Dendritic cell treated with granulocyte-macrophage colony-stimulating factor and Interleukin-4, amounts not matched to agents 40 ng/mL and 50 ng/mL, for 4 days (primary cell): ENCODE data around the gene TMEM245.

Source experiments
- H3K27ac Mint-ChIP-seq: one replicate; pipeline ENCODE4 v1.8.0; 2022; ENCODE audit warnings: mild to moderate bottlenecking, mixed read lengths
- H3K27me3 Mint-ChIP-seq: one replicate; pipeline ENCODE4 v1.8.0; 2022; ENCODE audit warnings: mild to moderate bottlenecking, mixed read lengths
- H3K36me3 Mint-ChIP-seq: one replicate; pipeline ENCODE4 v1.8.0; 2022; ENCODE audit warnings: low read depth, mixed read lengths
- H3K4me1 Mint-ChIP-seq: one replicate; pipeline ENCODE4 v1.8.0; 2022; ENCODE audit warnings: low read depth, mixed read lengths
- H3K4me3 Mint-ChIP-seq: one replicate; pipeline ENCODE4 v1.8.0; 2022; ENCODE audit warnings: mild to moderate bottlenecking, moderate library complexity, mixed read lengths
- H3K9me3 Mint-ChIP-seq: one replicate; pipeline ENCODE4 v1.8.0; 2022; ENCODE audit warnings: mixed read lengths
- intact Hi-C: fragments of 100-400 bp; cut with micrococcal nuclease; formaldehyde crosslinking; loops from one replicate; pipeline ENCODE4 v1.15.0; 2022

The TMEM245 gene

DNA sequence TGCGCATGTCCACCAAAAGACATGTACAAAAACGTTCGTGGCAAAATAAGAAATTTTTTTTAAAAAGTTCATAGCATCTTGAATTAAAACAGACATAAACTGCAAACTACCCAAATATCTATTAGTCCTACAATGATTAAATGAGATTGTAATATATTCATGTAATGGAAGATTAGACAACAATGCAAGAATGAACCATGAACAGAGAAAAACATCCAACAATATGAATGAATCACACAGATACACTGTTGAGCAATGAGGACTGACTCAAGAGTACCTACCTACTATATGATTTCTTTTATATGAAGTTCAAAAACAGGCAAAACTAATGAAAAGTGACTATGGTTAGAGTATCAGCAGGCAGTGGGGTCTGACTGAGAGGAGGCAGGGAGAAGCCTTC is 88.5 kb downstream of the TMEM245 start:
- peaks cover 4% of the 10 kb centered on the region for H3K4me1 Mint-ChIP-seq
- intact Hi-C loops = no loop called here
- peaks cover 55% of the 10 kb centered on the region for H3K36me3 Mint-ChIP-seq
- no peak overlapping the region for H3K27ac Mint-ChIP-seq
- no peaks in the 10 kb centered on the region for H3K9me3 Mint-ChIP-seq
- H3K4me3 Mint-ChIP-seq = no peak overlapping the region
- H3K27me3 Mint-ChIP-seq = no peaks in the 10 kb centered on the region

DNA sequence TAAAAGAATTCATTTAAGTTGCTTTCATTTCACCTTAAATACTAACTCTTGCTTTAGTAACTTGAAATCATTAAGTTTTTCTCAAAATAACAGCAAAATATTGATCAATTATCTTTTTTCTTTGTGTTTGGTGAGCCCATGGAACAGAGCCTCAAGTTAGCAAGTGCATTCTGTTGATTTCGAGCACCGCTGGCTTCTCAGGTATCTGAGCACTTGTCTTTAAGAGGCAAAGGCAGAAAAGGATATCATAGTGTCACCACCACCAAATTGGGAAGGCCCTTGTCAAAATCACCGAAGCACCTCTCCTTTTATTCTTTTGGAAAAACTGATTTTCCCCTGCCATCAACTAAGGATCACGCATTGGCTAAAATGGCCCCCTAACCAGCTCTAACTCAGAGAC is 89.3 kb downstream of the TMEM245 start:
- Mint-ChIP-seq H3K4me1 (peaks cover 12% of the 10 kb centered on the region), H3K27me3 (no peaks in the 10 kb centered on the region), H3K4me3 (no peak overlapping the region), H3K27ac (no peak overlapping the region), H3K9me3 (no peaks in the 10 kb centered on the region), H3K36me3 (peaks cover 51% of the 10 kb centered on the region)
- intact Hi-C loops = no loop called here

DNA sequence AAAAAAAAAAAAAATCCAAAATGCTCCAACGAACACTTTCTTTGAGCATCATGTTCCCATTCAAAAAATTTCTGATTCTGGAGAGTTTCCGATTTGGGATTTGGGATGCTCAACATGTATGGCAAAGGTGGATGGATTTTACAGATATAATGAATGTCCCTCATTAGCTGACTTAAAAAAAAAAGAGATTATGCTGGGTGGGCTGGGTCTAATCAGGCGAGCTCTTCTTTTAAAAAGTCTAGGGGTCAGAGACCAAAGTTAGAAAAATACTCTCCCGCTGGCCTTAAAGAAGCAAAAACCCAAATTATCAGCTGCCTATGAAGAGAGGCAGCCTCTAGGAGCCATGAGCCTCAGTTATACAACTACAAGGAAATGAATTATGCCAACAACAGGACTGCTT is 91.3 kb downstream of the TMEM245 start:
- Mint-ChIP-seq H3K27me3 (no peaks in the 10 kb centered on the region), H3K9me3 (no peaks in the 10 kb centered on the region), H3K36me3 (peaks cover 57% of the 10 kb centered on the region), H3K4me3 (no peak overlapping the region), H3K4me1 (peaks cover 21% of the 10 kb centered on the region), H3K27ac (no peak overlapping the region)
- intact Hi-C loops = no loop called here

DNA sequence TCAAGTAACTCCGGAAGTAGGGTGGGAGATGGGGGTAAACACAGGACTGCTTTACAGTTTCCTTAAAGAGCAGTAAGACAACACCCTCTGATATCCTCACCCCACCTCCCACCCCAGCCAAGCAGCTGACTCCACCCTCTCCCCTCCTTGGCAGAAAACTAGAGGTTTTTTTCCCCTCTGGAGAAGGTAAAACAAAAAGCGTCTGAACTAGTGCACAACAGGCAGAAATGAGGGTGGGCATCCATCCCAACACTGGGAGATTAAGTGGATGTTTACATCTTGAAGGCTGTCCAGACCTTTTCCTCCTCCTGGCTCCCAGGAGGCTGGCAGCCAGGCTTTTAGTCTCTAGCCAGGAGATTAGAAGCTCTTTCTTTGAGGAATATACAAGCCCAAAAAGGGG is 92.6 kb downstream of the TMEM245 start:
- no peak overlapping the region for H3K27ac Mint-ChIP-seq
- peaks cover 21% of the 10 kb centered on the region for H3K4me1 Mint-ChIP-seq
- H3K4me3 Mint-ChIP-seq = no peak overlapping the region
- intact Hi-C loops = no loop called here
- no peaks in the 10 kb centered on the region for H3K27me3 Mint-ChIP-seq
- H3K9me3 Mint-ChIP-seq = no peaks in the 10 kb centered on the region
- H3K36me3 Mint-ChIP-seq = peaks cover 44% of the 10 kb centered on the region

DNA sequence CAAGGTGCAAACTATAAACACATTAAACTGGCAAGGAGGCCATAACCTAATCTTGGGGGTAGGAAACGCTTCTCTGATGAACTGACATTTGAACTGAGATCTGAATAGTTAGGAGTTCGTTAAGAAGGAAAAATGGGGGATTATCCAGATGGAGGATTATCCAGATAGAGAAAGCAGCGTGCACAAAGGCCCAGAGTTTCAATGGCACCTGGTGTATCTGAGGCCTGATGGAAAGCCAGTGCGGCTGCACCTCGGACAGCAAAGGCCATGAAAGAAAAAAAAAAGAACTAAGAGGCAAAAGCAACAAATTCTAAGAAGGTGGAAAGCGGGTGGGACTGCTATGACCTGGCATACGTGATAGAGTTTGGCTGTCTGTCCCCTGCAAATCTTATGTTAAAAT is 93.4 kb downstream of the TMEM245 start:
- Mint-ChIP-seq H3K9me3 (no peaks in the 10 kb centered on the region), H3K4me1 (peaks cover 25% of the 10 kb centered on the region), H3K36me3 (peaks cover 35% of the 10 kb centered on the region), H3K27me3 (no peaks in the 10 kb centered on the region), H3K27ac (no peak overlapping the region), H3K4me3 (no peak overlapping the region)
- intact Hi-C loops = no loop called here

DNA sequence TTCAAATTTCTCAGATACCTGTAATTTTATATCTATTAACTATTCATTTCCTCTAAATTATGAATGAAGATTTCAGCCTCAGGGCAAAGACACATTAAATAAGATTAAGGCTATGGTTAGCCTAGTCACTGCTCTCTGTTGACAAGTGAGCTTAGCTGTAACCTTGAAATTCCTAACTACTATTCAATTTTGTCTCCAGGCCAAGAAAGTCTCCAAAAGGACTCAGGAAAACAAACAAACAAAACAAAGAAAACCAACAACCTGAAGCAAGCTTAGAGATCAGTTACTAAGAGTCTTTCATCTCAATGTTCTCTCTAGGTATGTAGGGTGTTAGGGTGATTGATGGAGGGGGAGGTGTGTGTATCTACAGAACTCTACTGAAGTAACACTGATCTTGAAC is 96.9 kb downstream of the TMEM245 start:
- Mint-ChIP-seq H3K36me3 (peaks cover 26% of the 10 kb centered on the region), H3K27me3 (no peaks in the 10 kb centered on the region), H3K27ac (no peak overlapping the region), H3K4me1 (peaks cover 50% of the 10 kb centered on the region), H3K9me3 (no peaks in the 10 kb centered on the region), H3K4me3 (no peak overlapping the region)
- intact Hi-C loops = loop anchor here (5.0 kb wide), 1 partner anchor 99 kb away; no protein-coding TSS in a partner anchor

DNA sequence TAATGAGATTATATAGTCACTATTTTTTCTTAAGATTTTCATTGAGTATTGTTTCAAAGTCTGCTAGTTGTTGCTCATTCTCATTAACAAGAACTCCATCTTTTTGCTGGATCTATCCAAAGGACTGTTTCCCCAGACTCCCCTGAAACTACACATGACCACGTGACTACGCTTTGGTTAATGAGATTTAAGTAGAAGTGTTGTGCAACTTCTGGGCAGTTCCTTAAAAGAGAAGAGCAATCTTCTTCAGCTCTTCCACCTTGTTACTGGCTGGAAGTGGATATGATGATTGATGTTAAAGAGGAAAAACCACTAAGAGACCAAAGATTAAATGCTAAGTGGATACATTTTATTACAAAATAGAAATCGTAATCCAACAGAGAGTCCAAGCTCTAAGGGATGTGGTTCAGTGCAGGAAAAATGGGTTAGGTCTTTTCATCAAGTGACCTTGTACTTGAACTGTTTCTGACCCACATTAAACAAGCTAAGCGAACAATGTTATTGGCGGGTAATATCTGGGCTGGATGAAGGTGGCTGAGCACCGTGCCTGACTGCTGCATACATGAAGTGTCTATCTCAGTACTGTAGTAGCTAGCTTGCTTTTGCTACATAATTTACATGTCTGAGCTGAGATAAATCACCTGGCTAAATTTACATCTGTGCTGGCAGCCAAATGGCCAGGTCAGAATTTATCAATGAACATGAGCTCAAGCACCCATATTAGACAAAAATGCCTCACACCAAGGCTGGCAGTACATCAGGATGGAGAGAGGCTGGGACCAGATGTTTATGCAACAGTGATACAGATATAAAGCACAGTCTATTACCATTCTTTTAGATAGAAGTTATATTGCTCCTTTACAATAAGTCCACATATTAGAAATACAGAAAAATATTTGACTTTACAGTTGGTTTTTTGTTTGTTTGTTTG is 98.9 kb downstream of the TMEM245 start:
- Mint-ChIP-seq H3K27me3 (no peaks in the 10 kb centered on the region), H3K9me3 (no peaks in the 10 kb centered on the region), H3K4me3 (no peak overlapping the region), H3K27ac (peak overlapping the region; percentile 56), H3K36me3 (peaks cover 15% of the 10 kb centered on the region), H3K4me1 (peaks cover 47% of the 10 kb centered on the region)
- intact Hi-C loops = loop anchor here (5.0 kb wide), 1 partner anchor 101 kb away; no protein-coding TSS in a partner anchor

DNA sequence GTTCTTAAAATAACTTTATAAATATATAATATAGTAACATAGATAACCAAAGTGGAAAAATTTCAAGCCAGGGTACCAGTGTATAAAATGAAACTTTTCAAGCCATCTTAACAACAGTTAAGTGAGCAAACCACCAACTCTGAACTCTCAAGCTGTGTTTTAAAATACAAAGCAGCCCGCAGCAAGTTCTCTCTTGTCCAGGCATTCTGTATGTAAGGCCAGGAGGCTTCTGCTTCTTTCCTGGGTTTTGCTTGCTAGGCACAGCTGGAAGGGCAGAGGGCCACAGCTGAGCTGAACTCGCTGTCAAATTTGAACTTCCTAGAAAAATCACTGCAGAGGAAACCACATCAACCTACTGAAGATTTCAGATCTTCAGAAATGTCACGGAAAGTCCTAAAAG is 99.6 kb downstream of the TMEM245 start:
- Mint-ChIP-seq H3K4me3 (no peak overlapping the region), H3K36me3 (peaks cover 14% of the 10 kb centered on the region), H3K27ac (peak overlapping the region; percentile 56), H3K4me1 (peaks cover 42% of the 10 kb centered on the region), H3K9me3 (no peaks in the 10 kb centered on the region), H3K27me3 (no peaks in the 10 kb centered on the region)
- intact Hi-C loops = loop anchor here (5.0 kb wide), 1 partner anchor 102 kb away; no protein-coding TSS in a partner anchor

DNA sequence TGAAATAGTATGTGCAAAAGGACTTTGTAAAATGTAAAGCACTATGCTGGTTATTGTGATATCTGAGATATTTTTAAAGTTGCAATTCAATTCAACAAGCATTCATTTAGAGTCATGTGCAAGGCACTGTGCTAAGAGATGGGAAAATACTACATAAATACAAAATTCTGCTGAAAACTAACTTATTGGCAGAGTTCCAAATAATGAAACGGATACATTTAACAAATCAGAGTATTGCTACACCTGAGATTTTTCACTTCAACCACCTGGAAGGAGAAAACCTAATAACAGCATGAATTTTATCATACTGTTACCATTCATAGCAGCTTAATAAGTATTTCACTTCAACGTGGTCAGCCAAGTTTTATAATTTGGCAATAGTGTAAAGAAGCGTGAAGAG is 100.3 kb downstream of the TMEM245 start:
- Mint-ChIP-seq H3K27me3 (no peaks in the 10 kb centered on the region), H3K36me3 (peaks cover 14% of the 10 kb centered on the region), H3K27ac (peak overlapping the region; percentile 56), H3K4me3 (no peak overlapping the region), H3K4me1 (peaks cover 41% of the 10 kb centered on the region), H3K9me3 (no peaks in the 10 kb centered on the region)
- intact Hi-C loops = no loop called here

DNA sequence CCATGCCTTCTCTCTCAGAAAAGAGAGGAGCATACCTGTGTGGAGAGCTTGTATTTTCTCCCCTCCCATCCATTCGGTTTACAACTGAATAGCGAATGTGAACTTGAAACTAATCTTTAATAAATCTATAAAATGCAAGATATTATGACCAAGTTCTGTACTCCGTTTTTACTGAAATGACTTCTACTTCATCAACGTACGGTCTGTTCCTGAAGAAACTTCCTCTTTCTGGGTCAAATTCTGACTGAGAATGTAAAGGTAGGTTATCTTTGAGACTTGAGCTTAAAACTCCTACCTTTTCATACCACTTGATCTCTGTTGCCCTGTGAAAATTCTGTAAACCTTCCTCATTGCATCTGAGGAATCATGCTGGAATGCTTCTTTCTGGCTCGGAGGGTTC is 102.3 kb downstream of the TMEM245 start:
- peaks cover 9% of the 10 kb centered on the region for H3K36me3 Mint-ChIP-seq
- no peaks in the 10 kb centered on the region for H3K9me3 Mint-ChIP-seq
- intact Hi-C loops = no loop called here
- H3K27ac Mint-ChIP-seq = no peak overlapping the region
- no peaks in the 10 kb centered on the region for H3K27me3 Mint-ChIP-seq
- peaks cover 50% of the 10 kb centered on the region for H3K4me1 Mint-ChIP-seq
- H3K4me3 Mint-ChIP-seq = no peak overlapping the region

DNA sequence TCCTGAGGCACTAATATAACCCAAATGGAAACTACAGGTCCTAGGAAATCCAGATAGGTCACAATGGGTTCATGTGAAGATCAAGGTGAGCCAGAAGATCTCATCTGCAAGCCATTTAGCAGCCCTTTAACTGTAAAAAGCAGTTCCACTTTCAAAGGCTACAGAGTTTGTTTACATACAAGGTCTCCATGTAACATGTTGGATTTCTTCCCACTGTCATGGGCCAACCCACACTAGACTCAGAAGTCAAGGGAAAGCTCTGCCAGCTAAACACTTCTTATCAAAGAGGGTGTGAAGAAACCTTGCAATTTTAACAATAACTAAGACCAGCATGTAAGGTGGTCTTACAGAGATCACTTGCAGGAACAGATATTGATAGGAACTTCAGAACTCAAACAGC is 102.7 kb downstream of the TMEM245 start:
- H3K27ac Mint-ChIP-seq = no peak overlapping the region
- intact Hi-C loops = no loop called here
- peaks cover 50% of the 10 kb centered on the region for H3K4me1 Mint-ChIP-seq
- H3K27me3 Mint-ChIP-seq = no peaks in the 10 kb centered on the region
- no peak overlapping the region for H3K4me3 Mint-ChIP-seq
- H3K9me3 Mint-ChIP-seq = no peaks in the 10 kb centered on the region
- H3K36me3 Mint-ChIP-seq = peaks cover 13% of the 10 kb centered on the region

DNA sequence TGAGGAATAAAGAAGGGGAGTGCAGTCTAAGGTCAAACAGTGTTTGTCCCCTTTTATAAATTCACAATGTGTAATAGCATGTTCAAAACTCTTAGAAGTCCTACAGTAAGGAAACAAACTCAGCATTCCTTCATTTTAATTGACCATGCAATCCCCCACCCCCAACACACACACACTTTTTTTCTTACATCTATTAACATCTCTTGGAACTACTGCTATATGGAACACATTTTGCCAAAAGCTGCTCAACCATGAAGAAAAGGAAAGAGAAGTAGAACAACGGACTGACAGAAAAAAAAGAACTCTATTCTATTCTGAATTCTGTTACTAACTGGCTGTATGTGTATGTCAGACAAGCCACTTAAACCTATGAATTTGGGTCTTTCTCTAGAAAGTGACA is 103.6 kb downstream of the TMEM245 start:
- Mint-ChIP-seq H3K27me3 (no peaks in the 10 kb centered on the region), H3K4me3 (no peak overlapping the region), H3K9me3 (no peaks in the 10 kb centered on the region), H3K4me1 (peaks cover 53% of the 10 kb centered on the region), H3K27ac (no peak overlapping the region), H3K36me3 (peaks cover 18% of the 10 kb centered on the region)
- intact Hi-C loops = no loop called here

DNA sequence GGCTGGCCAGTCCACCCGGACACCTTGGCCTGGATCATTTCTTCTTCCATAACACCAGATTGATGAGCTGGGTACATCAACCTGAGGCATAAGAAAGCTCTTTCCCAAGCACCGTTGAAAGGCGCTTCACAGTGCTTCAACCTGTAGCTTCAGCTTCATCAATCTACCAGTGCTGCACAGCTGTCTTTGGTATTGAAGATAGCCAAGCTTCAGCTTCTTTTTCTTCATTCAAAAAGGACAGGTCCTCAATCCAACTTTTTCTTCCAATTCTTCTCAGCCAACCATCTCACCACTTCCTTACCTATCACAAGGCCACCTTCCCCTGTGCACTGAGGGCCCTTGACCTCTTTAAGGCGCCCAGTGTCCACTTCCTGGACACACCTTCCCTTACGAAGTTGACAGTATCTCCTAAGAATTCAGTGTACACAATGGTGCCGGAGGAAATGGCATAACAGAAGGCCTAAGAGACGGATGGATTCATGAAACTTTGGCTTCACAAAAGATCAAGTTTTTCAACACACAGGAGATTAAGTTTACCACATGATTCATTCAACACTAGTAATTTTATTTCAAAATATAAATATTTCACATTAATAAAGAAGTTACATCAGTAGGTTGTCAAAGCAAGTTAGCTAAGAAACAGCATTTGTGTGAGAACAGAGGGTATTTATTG is 105.0 kb downstream of the TMEM245 start:
- H3K36me3 Mint-ChIP-seq = peaks cover 18% of the 10 kb centered on the region
- peaks cover 48% of the 10 kb centered on the region for H3K4me1 Mint-ChIP-seq
- H3K27ac Mint-ChIP-seq = no peak overlapping the region
- H3K27me3 Mint-ChIP-seq = no peaks in the 10 kb centered on the region
- no peak overlapping the region for H3K4me3 Mint-ChIP-seq
- intact Hi-C loops = loop anchor here (5.0 kb wide), 2 partner anchors 82 to 103 kb away; partner anchors contain the start of genes ABITRAM, ELP1 and TMEM245
- no peaks in the 10 kb centered on the region for H3K9me3 Mint-ChIP-seq
